Placental epithelial cell (primary cell): ENCODE data around the gene RTCB. TPM values are rescaled to one million over a fixed set of nuclear protein-coding genes. Genes with fewer than 3 reads are reported as not detected.

Source experiments
- small RNA-seq: library from RNA; depleted of rRNA; stranded (forward); fragments of <200 nt; gene quantifications from one replicate; pipeline ENCODE3, GENCODE V24; 2012
- total RNA-seq: library from RNA; depleted of rRNA; stranded (reverse); fragments of >200 nt; gene quantifications from 2 replicates; pipeline ENCODE4 v1.2.3, GENCODE V29; 2012

The RTCB gene
- total RNA-seq = 95.8 and 111 TPM in 2 replicates

GRCh38 chr22:32411829-32412592 is at the start of gene RTCB:
Gene RTCB, minus strand, starts transcription at chr22:32412247. Its CDS starts 91 bp downstream, at chr22:32412156.

DNA sequence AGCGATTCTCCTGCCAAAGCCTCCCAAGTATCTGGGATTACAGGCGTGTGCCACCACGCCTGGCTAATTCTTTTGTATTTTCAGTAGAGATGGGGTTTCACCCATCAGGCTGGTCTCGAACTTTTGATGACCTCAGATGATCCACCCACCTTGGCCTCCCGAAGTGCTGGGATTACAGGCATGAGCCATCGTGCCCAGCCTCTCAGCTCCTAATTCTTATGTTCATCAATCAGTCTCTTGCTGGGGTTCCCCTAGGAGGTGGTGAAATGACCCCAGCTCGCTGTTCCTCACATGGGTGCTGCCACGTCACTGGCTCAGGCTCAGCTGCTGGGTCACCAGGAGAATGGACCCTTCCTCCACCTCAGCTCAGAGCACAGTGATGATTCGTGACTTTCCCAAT is 54.5 kb downstream of the RTCB start, which contains the start of gene RFPL3:
Gene RFPL3, plus strand, starts transcription at position 301 of the 400 bp plus-strand sequence. CDS start 205 bp downstream, outside the sequence.

Small RNAs within 50 kb of the gene (small RNA-seq; reads per million reads assigned to genes)
- gene AL021937.2 = not detected
- not detected for gene IGLVIVOR22-2
- gene RF02171 = not detected
- not detected for gene RF02172

Other genes starting within 250 kb of the RTCB start
- not detected in 2 replicates for gene RFPL2, start 207.2 kb downstream of the RTCB start, total RNA-seq
- gene SLC5A4, start 156.9 kb downstream of the RTCB start, total RNA-seq = 0.22 TPM in 1 of 2 replicates, not detected in the other
- not detected in 2 replicates for gene RFPL3, start 54.4 kb downstream of the RTCB start, total RNA-seq
- not detected in 2 replicates for gene BPIFC, start 52.2 kb upstream of the RTCB start, total RNA-seq
- 94.2 and 133 TPM in 2 replicates for gene FBXO7, start 62.6 kb upstream of the RTCB start, total RNA-seq